NCI-H526 treated with DMSO at 0.1 percent for 48 hours (cell line): ENCODE results near the gene COP1.

ENCODE experiments used
- DNase-seq: peaks from one replicate; lab custom pipeline; 2025; lab: John Stamatoyannopoulos, UW

The COP1 gene

GRCh38 chr1:176199707-176200106 lies 7.4 kb downstream of the COP1 start:
- DNase-seq: no peak

- no peak for DNase-seq
These were observed 8.7 kb downstream of the COP1 start for GRCh38 chr1:176198413-176198812.

- no peak for DNase-seq
These were observed 10.4 kb downstream of the COP1 start for GRCh38 chr1:176196728-176197127.

GRCh38 chr1:176195547-176195946 lies 11.5 kb downstream of the COP1 start:
- no peak for DNase-seq

- DNase-seq: no peak
These were observed 13.4 kb downstream of the COP1 start for GRCh38 chr1:176193663-176194062.

- DNase-seq: no peak
These were observed 14.1 kb downstream of the COP1 start for GRCh38 chr1:176193023-176193422.

GRCh38 chr1:176188604-176189003 lies 18.5 kb downstream of the COP1 start:
- no peak for DNase-seq

GRCh38 chr1:176187001-176187400 lies 20.1 kb downstream of the COP1 start:
- DNase-seq: no peak

GRCh38 chr1:176183618-176184017 lies 23.5 kb downstream of the COP1 start:
- DNase-seq: no peak

- DNase-seq: no peak
These were observed 28.8 kb downstream of the COP1 start for GRCh38 chr1:176178316-176178715.

- DNase-seq: peak; percentile 32
These were observed 29.3 kb downstream of the COP1 start for GRCh38 chr1:176177764-176178163.

GRCh38 chr1:176174108-176174507 lies 33.0 kb downstream of the COP1 start:
- no peak for DNase-seq

GRCh38 chr1:176172215-176172614 lies 34.9 kb downstream of the COP1 start:
- no peak for DNase-seq

GRCh38 chr1:176167210-176167609 lies 39.9 kb downstream of the COP1 start:
- no peak for DNase-seq

GRCh38 chr1:176165573-176165972 lies 41.5 kb downstream of the COP1 start:
- DNase-seq: no peak

GRCh38 chr1:176164014-176164678 lies 42.9 kb downstream of the COP1 start:
- DNase-seq: no peak

GRCh38 chr1:176159993-176160392 lies 47.1 kb downstream of the COP1 start:
- no peak for DNase-seq

- no peak for DNase-seq
These were observed 49.1 kb downstream of the COP1 start for GRCh38 chr1:176157995-176158394.

GRCh38 chr1:176149939-176150807 lies 56.9 kb downstream of the COP1 start:
- DNase-seq: no peak

- DNase-seq: no peak
These were observed 62.6 kb downstream of the COP1 start for GRCh38 chr1:176144526-176144925.

- DNase-seq: no peak
These were observed 64.1 kb downstream of the COP1 start for GRCh38 chr1:176142973-176143372.

- no peak for DNase-seq
These were observed 65.6 kb downstream of the COP1 start for GRCh38 chr1:176141449-176141848.

- no peak for DNase-seq
These were observed 70.2 kb downstream of the COP1 start for GRCh38 chr1:176136891-176137290.
